ENCODE results near the gene HEATR9. TPM values are rescaled to one million over a fixed set of nuclear protein-coding genes. Genes with fewer than 3 reads are reported as not detected.

HEATR9 gene
- total and polyA plus RNA-seq, 7 donors: not detected

- Histone ChIP-seq H3K27ac (no peak overlapping the region), H3K4me3 (no peak overlapping the region), H3K9me3 (no peaks in the 10 kb centered on the region), H3K27me3 (ENCODE audit: insufficient read depth in 3 of 3, low read length in 2 of 3) (no peaks in the 10 kb centered on the region), H3K36me3 (ENCODE audit: insufficient read depth in 1 of 2, low read depth in 1 of 2) (peaks cover 0 to 25% of the 10 kb centered on the region in 2 donors), H3K4me1 (no peaks in the 10 kb centered on the region)
- no peak for ATAC-seq
- no peak for TF ChIP-seq CTCF (IDR thresholded peaks at IDR 0.05)
- intact Hi-C loops (cut with DNase I): no loop called here
- WGBS, 3 donors: 82 to 91% (median 87%) methylated on average over 2 of the region's 2 CpGs
- no peak for DNase-seq
Observed at GRCh38 chr17:35856603-35857002, 12.1 kb downstream of the HEATR9 start.

GRCh38 chr17:35855965-35856364, 12.7 kb downstream of the HEATR9 start:
- intact Hi-C loops (cut with DNase I): no loop called here

GRCh38 chr17:35849469-35850348, 19.0 kb downstream of the HEATR9 start:
- peak; percentile 46 to 65 (median 63) for ATAC-seq
- peaks cover 6 to 80% of the 10 kb centered on the region in 2 donors for H3K36me3 ChIP-seq (ENCODE audit: insufficient read depth in 1 of 2, low read depth in 1 of 2)
- intact Hi-C loops (cut with DNase I): no loop called here

More at GRCh38 chr17:35855965-35856364, 12.7 kb downstream of the HEATR9 start:
- DNase-seq: no peak
- H3K27me3 ChIP-seq (ENCODE audit: insufficient read depth in 3 of 3, low read length in 2 of 3): no peaks in the 10 kb centered on the region
- H3K36me3 ChIP-seq (ENCODE audit: insufficient read depth in 1 of 2, low read depth in 1 of 2): peaks cover 0 to 28% of the 10 kb centered on the region in 2 donors
- no peak overlapping the region for H3K4me3 ChIP-seq
- no peaks in the 10 kb centered on the region for H3K4me1 ChIP-seq
- H3K9me3 ChIP-seq: no peaks in the 10 kb centered on the region
- H3K27ac ChIP-seq: no peak overlapping the region
- ATAC-seq: no peak
- 59 to 71% (median 66%) methylated on average over 5 of the region's 5 CpGs for WGBS, 3 donors
- no peak for TF ChIP-seq CTCF (IDR thresholded peaks at IDR 0.05)

GRCh38 chr17:35847633-35848373, 20.9 kb downstream of the HEATR9 start:
- Histone ChIP-seq H3K27ac (no peak overlapping the region), H3K9me3 (no peaks in the 10 kb centered on the region), H3K27me3 (ENCODE audit: insufficient read depth in 3 of 3, low read length in 2 of 3) (no peaks in the 10 kb centered on the region), H3K4me1 (no peaks in the 10 kb centered on the region), H3K4me3 (no peak overlapping the region), H3K36me3 (ENCODE audit: insufficient read depth in 1 of 2, low read depth in 1 of 2) (peaks cover 8 to 90% of the 10 kb centered on the region in 2 donors)
- DNase-seq (no peak), ATAC-seq (no peak)
- 86 to 90% (median 88%) methylated on average over 4 of the region's 4 CpGs for WGBS, 3 donors
- TF ChIP-seq CTCF (IDR thresholded peaks at IDR 0.05): no peak
- intact Hi-C loops (cut with DNase I): no loop called here

More at GRCh38 chr17:35849469-35850348, 19.0 kb downstream of the HEATR9 start:
- no peaks in the 10 kb centered on the region for H3K27me3 ChIP-seq (ENCODE audit: insufficient read depth in 3 of 3, low read length in 2 of 3)
- no peak overlapping the region for H3K27ac ChIP-seq
- H3K4me1 ChIP-seq: no peaks in the 10 kb centered on the region
- no peak overlapping the region for H3K4me3 ChIP-seq
- peak; percentile 63 for TF ChIP-seq CTCF (IDR thresholded peaks at IDR 0.05)
- no peaks in the 10 kb centered on the region for H3K9me3 ChIP-seq
- 79 to 82% (median 81%) methylated on average over 7 of the region's 7 CpGs for WGBS, 3 donors
- DNase-seq: no peak

All from psoas muscle (tissue), 8 donors.